ENCODE results near the gene ZFPM1.

- TF ChIP-seq POLR2A (IDR thresholded peaks at IDR 0.05) (no peak), EP300 (IDR thresholded peaks at IDR 0.05) (no peak)
Measured at GRCh38 chr16:88411951-88412576, 41.0 kb upstream of the ZFPM1 start.
